GM10266 (cell line): ENCODE results near the gene POLR2A.
A peak's percentile ranks its signal among the peaks of the same experiment; 100 is the strongest.
"Not testable (repeated sequence)": the region's sequence is repeated elsewhere in the genome, so short reads cannot be mapped to it uniquely, and the experiment has no call there.

ENCODE experiments used
- DNase-seq: peaks from one replicate; pipeline ENCODE4 v3.0.0; 2012; ENCODE audit errors: extremely low spot score
- CTCF ChIP-seq: IDR thresholded peaks from 2 replicates; pipeline ENCODE4 v1.5.1; 2012; ENCODE audit warnings: mild to moderate bottlenecking, low read depth; ENCODE audit not compliant: control insufficient read depth, insufficient read depth; ENCODE audit errors: missing control alignments

The POLR2A gene

DNA sequence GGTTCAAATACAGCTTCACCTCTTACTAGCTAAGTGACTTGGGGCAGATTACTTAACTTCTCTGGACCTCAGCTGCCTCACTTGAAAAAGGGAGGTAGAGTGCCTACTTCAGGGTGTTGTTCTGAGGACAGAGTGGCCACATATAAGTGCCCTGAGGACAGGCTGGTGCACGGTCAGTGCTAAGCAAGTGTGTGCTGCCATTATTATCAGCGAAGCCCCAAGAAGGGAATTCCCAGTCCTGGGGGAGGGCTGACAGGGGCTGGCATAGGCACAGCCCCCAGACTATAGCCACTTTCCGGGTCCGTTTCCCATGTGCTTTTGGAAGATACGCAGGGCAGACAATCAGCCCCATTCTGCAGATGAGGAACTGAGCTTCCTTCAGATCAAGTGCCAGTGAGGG, 7.2 kb upstream of the POLR2A start:
- no peak for DNase-seq
- TF ChIP-seq CTCF = no peak

DNA sequence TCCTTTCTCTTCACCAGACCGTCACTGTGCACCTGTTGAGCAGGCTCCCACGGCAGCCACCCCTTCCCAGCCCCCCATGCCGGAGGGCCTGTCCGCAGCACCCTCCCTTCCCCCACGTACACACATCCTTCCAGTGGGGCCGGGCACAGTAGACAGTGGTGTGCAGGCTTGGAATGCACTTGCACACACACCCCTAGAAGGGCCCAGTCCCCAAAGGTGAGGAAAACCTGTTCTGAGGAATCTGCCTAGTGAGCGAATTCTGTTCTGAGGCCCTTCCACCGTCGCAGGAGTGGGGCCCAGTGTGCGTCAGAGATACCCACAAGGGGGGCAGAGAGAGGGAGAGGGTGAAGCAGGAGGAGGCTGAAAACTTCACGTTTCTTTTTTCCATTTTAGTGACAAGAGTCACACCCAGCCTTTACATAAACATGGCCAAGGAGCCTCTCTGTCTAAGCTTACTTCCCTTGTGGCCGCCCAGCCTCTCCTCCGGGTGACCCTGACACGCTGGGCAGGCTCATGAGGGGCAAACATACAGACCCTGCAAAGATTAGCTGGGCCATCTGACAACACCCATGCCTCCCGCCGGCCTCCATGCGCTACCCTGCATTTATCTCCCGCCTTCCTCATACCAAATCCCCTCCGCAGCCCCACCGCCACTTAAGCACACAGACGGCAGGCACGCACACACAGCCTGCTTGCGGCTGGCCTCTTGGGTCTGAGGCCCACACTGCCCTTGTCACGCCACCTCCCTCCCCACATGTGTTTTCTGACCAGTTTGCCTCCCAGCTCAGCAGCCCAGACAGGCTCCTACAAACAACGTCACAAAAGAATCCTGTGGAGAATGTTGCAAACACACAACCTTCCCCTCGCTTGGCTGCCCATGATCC, 6.5 kb upstream of the POLR2A start:
- TF ChIP-seq CTCF = no peak
- no peak for DNase-seq

DNA sequence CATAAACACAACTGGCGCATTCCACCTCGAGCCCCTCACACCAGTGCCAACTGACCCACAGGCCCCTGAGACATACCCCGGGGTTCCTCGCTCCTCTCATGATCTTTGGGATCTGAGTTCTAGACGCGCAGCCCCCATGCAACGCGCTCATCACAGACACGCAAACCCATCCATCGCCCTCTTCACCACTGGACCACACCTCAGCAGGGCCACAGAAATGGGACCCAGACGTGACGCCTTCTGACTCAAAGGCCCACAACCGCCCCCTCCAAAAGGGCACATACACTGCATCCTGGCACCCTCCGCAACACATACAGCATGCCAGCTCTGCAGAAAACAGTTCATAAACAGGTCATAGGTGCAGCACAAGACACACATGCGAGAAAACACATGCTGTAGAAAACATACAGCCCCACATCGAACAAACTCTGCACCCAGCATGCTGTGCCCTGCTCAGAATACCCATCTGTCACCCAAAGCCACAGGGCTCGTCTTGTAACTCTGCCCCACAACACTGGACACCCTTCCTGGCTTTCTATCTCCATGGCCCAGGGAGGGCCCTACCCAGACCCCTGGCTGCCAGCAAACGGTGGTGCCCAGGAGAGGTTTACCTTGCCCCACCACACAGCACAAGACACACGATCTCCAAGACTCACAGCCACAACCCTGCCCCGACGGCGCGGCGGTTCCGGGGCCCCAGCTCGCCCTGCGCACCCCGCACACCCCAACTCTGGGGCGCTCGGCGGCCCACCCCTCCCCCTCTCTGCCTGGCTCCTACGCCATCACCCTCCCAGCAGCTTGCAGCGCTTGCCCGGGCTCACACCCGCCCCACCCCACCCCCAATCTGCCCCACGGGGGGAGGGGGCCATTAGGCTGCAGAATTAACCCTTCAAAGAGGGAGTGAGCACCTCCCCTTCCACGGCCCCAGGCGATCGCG, 5.6 kb upstream of the POLR2A start:
- peak; percentile 75 for DNase-seq
- no peak for TF ChIP-seq CTCF

DNA sequence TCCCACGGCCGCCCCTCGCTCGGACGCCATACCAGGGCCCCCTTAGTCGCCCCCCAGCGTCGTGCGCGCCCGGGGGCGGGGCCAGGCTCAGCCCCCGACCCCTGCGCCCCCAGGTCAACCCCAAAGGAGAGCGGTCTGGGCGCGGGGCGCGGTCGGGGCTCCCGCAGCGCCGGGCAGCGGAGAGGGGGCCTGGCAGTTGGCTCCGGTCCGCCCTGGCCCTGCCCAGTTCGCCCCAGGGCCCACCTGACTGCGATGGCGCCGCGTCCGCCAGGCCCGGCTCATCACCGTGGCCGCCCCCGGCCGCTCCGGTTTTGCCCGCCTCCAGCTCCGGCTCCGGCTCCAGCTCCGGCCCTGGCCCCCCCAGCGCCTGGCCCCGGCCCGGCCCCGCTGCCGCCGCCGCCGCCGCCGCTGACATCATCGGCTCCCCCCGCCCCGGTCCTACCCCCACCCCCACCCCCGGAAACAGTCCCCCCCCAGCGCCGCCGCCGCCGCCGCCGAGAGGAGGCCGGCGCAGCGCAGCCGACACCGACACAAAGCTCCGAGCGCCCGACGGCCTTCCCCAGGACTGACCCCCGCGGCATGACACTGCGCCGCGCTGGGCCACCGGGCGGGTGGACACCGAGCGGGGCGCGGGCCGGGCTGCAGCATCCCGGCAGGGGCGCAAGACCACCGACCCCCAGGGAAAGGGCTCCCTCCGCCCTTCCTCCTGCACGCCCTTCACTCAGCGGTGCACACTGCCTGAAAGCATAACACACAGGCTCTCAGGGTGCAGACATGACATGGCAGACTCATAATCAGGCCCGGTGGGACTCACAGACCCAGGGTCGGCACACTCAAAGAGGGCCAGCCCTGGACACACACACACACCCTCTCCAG, 4.7 kb upstream of the POLR2A start, which contains the start of gene ZBTB4:
ZBTB4 (minus strand) TSS at position 419 of the 876 bp plus-strand sequence. CDS start 12,830 bp downstream, outside the sequence.
- peak; percentile 86 for DNase-seq
- TF ChIP-seq CTCF = no peak

GRCh38 chr17:7480089-7480384, 4.1 kb upstream of the POLR2A start:
- no peak for TF ChIP-seq CTCF
- DNase-seq = no peak

GRCh38 chr17:7481275-7481674, 2.9 kb upstream of the POLR2A start, which contains the start of gene SLC35G6:
TSS of gene SLC35G6 (plus strand) at chr17:7481446. CDS start at chr17:7481517, 71 bp downstream.
- not testable (repeated sequence) for DNase-seq

DNA sequence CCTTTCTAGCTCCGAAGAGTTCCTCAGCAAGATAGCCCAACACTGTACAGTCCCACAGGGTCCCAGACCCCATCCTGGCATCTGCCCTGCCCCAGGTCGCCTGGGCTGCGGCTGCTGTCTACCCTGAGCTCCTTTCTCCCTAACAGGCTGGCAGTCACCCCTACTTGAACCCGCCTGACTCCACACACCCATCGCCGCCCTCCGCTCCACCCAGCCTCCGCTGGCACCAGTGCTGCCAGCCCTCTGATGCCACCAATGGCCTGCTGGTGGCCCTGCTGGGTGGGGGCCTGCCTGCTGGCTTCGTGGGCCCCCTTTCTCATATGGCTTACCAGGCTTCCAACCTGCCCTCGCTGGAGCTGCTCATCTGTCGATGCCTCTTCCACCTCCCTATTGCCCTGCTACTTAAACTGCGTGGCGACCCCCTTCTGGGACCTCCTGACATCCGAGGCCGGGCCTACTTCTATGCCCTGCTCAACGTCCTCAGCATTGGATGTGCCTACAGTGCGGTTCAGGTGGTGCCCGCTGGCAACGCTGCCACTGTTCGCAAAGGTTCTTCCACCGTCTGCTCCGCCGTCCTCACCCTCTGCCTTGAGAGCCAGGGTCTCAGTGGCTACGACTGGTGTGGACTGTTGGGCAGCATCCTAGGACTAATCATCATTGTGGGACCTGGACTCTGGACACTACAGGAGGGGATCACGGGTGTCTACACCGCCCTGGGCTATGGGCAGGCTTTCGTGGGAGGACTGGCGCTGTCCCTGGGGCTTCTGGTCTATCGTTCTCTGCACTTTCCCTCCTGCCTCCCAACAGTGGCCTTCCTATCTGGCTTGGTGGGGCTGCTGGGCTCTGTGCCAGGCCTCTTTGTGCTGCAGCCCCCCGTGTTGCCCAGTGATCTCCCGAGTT, 2.1 kb upstream of the POLR2A start:
- DNase-seq = not testable (repeated sequence)

GRCh38 chr17:7482742-7483088, 1.5 kb upstream of the POLR2A start:
- not testable (repeated sequence) for DNase-seq
